Glutamatergic neuron (in vitro differentiated cells): ENCODE data around the gene ANO7. TPM values are rescaled to one million over a fixed set of nuclear protein-coding genes. Genes with fewer than 3 reads are reported as not detected.
A peak's percentile ranks its signal among the peaks of the same experiment; 100 is the strongest.

Experiments
- DNase-seq: peaks from one replicate; pipeline ENCODE4 v3.0.0; 2022
- H3K27ac Mint-ChIP-seq: one replicate; pipeline ENCODE4 v1.8.0; 2020; ENCODE audit warnings: mild to moderate bottlenecking, mixed read lengths, inconsistent platforms; ENCODE audit not compliant: unreplicated experiment
- H3K27me3 Mint-ChIP-seq: one replicate; pipeline ENCODE4 v1.8.0; 2020; ENCODE audit warnings: mild to moderate bottlenecking, moderate library complexity, mixed read lengths, inconsistent platforms; ENCODE audit not compliant: unreplicated experiment
- H3K36me3 Mint-ChIP-seq: one replicate; pipeline ENCODE4 v1.8.0; 2020; ENCODE audit warnings: mild to moderate bottlenecking, mixed read lengths, inconsistent platforms; ENCODE audit not compliant: unreplicated experiment
- H3K4me1 Mint-ChIP-seq: one replicate; pipeline ENCODE4 v1.8.0; 2020; ENCODE audit warnings: mild to moderate bottlenecking, low read depth, mixed read lengths, inconsistent platforms; ENCODE audit not compliant: unreplicated experiment
- H3K4me3 Mint-ChIP-seq: one replicate; pipeline ENCODE4 v1.8.0; 2020; ENCODE audit warnings: mild to moderate bottlenecking, mixed read lengths, inconsistent platforms; ENCODE audit not compliant: unreplicated experiment
- H3K9me3 Mint-ChIP-seq: one replicate; pipeline ENCODE4 v1.8.0; 2020; ENCODE audit warnings: mild to moderate bottlenecking, moderate library complexity, mixed read lengths, inconsistent platforms; ENCODE audit not compliant: unreplicated experiment
- CTCF ChIP-seq: fragments of 200-600 bp; sonication (generic); IDR thresholded peaks from one replicate; pipeline ENCODE4 v1.5.0; 2021; ENCODE audit not compliant: partially characterized antibody, unreplicated experiment
- total RNA-seq: library from RNA; stranded (reverse); fragmentation: NEBNext Ultra II Directional; extraction: Animal tissue kit (Norgen Biotek cat#: 25700); gene quantifications from one replicate; pipeline ENCODE4 v1.2.1, GENCODE V29; 2021; ENCODE audit not compliant: unreplicated experiment

ANO7 gene
- total RNA-seq, 1 donor from 2014 or later: 2.6 TPM

DNA sequence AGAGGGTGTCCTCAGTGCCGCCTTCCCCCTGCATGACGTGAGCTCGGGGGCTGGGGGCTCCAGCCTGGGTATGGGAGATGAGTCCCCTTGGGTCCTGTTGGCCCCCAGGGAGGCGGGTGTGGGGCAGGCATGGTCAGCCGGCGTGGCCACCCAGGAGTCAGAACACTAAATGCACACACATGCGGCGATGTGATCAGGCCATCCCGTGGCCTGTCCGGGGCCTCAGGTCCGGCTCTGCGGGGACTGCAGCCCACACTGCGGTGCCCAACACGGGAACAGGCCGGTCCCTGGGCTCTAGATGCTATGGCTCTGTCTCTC, 13.8 kb downstream of the ANO7 start:
- no peak for DNase-seq
- no peaks in the 10 kb centered on the region for H3K36me3 Mint-ChIP-seq
- H3K27ac Mint-ChIP-seq: no peak overlapping the region
- H3K4me1 Mint-ChIP-seq: no peaks in the 10 kb centered on the region
- no peak overlapping the region for H3K4me3 Mint-ChIP-seq
- no peaks in the 10 kb centered on the region for H3K9me3 Mint-ChIP-seq
- TF ChIP-seq CTCF: no peak
- H3K27me3 Mint-ChIP-seq: no peaks in the 10 kb centered on the region

GRCh38 chr2:241202681-241203080, 14.2 kb downstream of the ANO7 start:
- no peak for DNase-seq
- H3K9me3 Mint-ChIP-seq: no peaks in the 10 kb centered on the region
- H3K4me1 Mint-ChIP-seq: no peaks in the 10 kb centered on the region
- no peak overlapping the region for H3K27ac Mint-ChIP-seq
- TF ChIP-seq CTCF: no peak
- no peak overlapping the region for H3K4me3 Mint-ChIP-seq
- H3K27me3 Mint-ChIP-seq: no peaks in the 10 kb centered on the region
- no peaks in the 10 kb centered on the region for H3K36me3 Mint-ChIP-seq

DNA sequence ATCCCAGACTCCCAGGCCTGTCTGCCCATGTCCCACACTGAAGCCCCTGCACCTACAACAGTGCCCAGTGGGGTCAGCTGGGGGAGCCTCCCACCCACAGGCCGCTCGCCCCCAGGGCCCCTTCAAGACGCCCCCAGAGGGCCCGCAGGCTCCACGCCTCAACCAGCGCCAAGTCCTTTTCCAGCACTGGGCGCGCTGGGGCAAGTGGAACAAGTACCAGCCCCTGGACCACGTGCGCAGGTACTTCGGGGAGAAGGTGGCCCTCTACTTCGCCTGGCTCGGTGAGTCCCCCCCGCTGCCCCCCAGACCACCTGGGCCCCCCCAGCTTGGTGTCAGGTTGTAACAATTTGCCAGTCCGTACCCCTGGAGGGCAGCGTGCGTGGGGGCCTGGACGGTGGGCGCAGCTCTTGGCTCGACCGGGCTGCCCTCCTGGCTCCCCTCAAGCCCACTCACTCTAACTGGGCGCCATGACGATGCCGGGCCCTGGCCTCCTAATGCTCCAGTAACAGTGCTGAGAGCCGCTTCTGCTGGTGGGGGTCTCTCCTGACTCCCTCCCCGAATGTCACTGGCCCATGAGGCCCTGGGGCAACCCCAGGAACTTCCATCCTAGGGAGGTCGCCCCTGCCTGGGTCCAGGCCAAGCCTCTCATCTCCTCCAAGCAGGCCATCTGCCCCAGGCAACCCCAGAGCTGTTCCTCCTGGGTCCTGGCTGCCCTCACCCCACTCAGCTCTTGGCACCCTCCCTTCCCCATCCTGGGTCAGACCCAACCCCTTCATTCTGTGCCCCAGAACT, 14.9 kb downstream of the ANO7 start:
- no peak overlapping the region for H3K27ac Mint-ChIP-seq
- TF ChIP-seq CTCF: no peak
- no peak overlapping the region for H3K4me3 Mint-ChIP-seq
- H3K36me3 Mint-ChIP-seq: peaks cover 3% of the 10 kb centered on the region
- H3K4me1 Mint-ChIP-seq: no peaks in the 10 kb centered on the region
- peaks cover 2% of the 10 kb centered on the region for H3K9me3 Mint-ChIP-seq
- H3K27me3 Mint-ChIP-seq: no peaks in the 10 kb centered on the region
- DNase-seq: no peak

GRCh38 chr2:241204010-241204384, 15.5 kb downstream of the ANO7 start:
- Mint-ChIP-seq H3K9me3 (peaks cover 2% of the 10 kb centered on the region), H3K4me1 (no peaks in the 10 kb centered on the region), H3K36me3 (peaks cover 4% of the 10 kb centered on the region), H3K27ac (no peak overlapping the region), H3K4me3 (no peak overlapping the region), H3K27me3 (peaks cover 3% of the 10 kb centered on the region)
- DNase-seq: no peak
- no peak for TF ChIP-seq CTCF

GRCh38 chr2:241204490-241204889, 16.0 kb downstream of the ANO7 start:
- Mint-ChIP-seq H3K27ac (no peak overlapping the region), H3K9me3 (peaks cover 2% of the 10 kb centered on the region), H3K4me1 (no peaks in the 10 kb centered on the region), H3K4me3 (no peak overlapping the region), H3K36me3 (peaks cover 4% of the 10 kb centered on the region), H3K27me3 (peaks cover 3% of the 10 kb centered on the region)
- TF ChIP-seq CTCF: no peak
- peak; percentile 15 for DNase-seq
